Stimulated activated CD8-positive, alpha-beta memory T cell treated with anti-CD3 and anti-CD28 coated beads, Interleukin-2, amount 100 ng/mL, for 1 hour (primary cell): ENCODE results near the gene PBRM1.

Experiments
- DNase-seq, 2 donors: peaks; one replicate each; pipeline ENCODE4 v3.0.0-alpha.2; 2020; ENCODE audit warnings: low read depth in 2 of 2

The PBRM1 gene

GRCh38 chr3:52574056-52574965 lies 111.4 kb downstream of the PBRM1 start:
- no peak for DNase-seq

GRCh38 chr3:52572221-52572620 lies 113.5 kb downstream of the PBRM1 start:
- no peak for DNase-seq

GRCh38 chr3:52570076-52570475 lies 115.6 kb downstream of the PBRM1 start:
- no peak for DNase-seq

- no peak for DNase-seq
Measured at GRCh38 chr3:52568069-52568468, 117.6 kb downstream of the PBRM1 start.

GRCh38 chr3:52563984-52564383 lies 121.7 kb downstream of the PBRM1 start:
- DNase-seq = no peak

- no peak for DNase-seq
Measured at GRCh38 chr3:52561028-52561747, 124.5 kb downstream of the PBRM1 start.

GRCh38 chr3:52558436-52558835 lies 127.3 kb downstream of the PBRM1 start:
- DNase-seq = no peak

GRCh38 chr3:52557011-52557960 lies 128.4 kb downstream of the PBRM1 start:
- DNase-seq = no peak

- DNase-seq = no peak
Measured at GRCh38 chr3:52555056-52555455, 130.7 kb downstream of the PBRM1 start.

GRCh38 chr3:52554026-52554755 lies 131.5 kb downstream of the PBRM1 start:
- no peak for DNase-seq

GRCh38 chr3:52552089-52552488 lies 133.6 kb downstream of the PBRM1 start:
- no peak for DNase-seq

GRCh38 chr3:52551118-52551517 lies 134.6 kb downstream of the PBRM1 start:
- no peak for DNase-seq

- no peak for DNase-seq
Measured at GRCh38 chr3:52547143-52547542, 138.6 kb downstream of the PBRM1 start.

GRCh38 chr3:52546111-52546901 lies 139.4 kb downstream of the PBRM1 start:
- no peak for DNase-seq

GRCh38 chr3:52544937-52545336 lies 140.8 kb downstream of the PBRM1 start:
- DNase-seq = no peak

GRCh38 chr3:52541050-52541449 lies 144.7 kb downstream of the PBRM1 start:
- DNase-seq = no peak

- no peak for DNase-seq
Measured at GRCh38 chr3:52539010-52539653, 146.6 kb downstream of the PBRM1 start.

- DNase-seq = no peak
Measured at GRCh38 chr3:52537726-52538421, 147.8 kb downstream of the PBRM1 start.

GRCh38 chr3:52537165-52537620 lies 148.5 kb downstream of the PBRM1 start:
- no peak for DNase-seq
